GM21515 (cell line): ENCODE results near the gene CD320.

Experiments used
- ATAC-seq: cut with Tn5 transposase; IDR thresholded peaks from one replicate; pipeline ENCODE4 v1.9.1; 2021; ENCODE audit not compliant: unreplicated experiment

CD320 gene

DNA sequence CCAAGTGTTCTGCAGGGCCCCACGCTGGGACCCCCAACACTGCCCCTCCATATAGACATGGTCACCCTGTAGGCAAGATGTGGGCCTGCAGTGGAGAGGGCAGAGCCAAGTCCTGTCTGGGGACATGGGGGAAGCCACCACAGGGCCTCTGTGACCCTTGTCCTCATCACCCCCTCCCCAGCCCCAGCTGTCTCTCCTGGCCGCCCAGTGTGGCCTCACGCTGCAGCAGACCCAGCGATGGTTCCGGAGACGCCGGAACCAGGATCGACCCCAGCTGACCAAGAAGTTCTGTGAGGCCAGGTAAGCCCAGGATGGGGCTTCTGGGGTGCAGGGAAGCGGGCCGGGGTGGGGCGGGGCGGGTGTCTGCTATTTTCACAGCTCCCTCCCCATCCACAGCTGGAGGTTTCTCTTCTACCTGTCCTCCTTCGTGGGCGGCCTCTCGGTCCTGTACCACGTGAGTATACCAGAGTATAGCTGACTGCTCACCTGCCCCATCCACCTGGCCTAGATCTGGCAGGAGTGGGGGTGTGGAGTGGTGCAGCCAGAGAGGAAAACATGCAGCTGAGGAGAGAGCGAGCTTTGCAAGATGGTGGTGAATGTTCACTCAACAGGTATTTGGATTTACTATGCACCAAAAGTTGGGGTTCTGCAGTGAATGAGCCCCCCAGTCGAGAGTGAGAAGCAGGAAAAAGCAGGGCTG is 52.6 kb downstream of the CD320 start:
- no peak for ATAC-seq

DNA sequence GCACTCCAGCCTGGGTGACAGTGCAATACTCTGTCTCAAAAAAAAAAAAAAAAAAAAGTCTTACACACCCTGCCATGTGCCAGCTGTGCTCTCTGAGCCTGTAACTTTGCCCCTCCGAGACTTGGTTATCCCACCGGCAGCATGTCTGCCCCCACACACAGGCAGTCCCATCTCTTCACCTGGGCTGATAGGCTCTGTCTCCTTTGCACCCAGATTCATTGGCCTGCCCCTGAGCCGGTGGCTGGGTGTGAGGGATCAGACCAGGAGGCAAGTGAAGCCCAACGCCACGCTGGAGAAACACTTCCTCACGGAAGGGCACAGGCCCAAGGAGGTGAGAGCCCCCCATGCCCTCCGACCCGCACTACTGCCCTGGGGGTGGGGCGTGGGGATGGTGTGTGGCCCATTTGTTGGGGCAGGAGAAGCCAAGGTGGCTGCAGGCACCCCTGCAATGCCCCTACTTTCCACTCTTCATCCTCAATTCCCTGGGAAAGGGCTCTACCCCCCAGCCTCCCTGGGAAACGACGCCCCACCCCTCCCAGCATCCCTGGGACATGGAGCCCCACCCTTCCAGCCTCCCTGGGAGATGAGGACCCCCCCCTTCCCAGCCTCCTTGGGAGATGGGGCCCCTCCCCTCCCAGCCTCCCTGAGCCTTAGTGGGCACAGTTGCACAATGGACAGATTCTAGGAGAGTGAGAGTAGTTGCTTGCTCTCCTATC is 53.7 kb downstream of the CD320 start:
- no peak for ATAC-seq

DNA sequence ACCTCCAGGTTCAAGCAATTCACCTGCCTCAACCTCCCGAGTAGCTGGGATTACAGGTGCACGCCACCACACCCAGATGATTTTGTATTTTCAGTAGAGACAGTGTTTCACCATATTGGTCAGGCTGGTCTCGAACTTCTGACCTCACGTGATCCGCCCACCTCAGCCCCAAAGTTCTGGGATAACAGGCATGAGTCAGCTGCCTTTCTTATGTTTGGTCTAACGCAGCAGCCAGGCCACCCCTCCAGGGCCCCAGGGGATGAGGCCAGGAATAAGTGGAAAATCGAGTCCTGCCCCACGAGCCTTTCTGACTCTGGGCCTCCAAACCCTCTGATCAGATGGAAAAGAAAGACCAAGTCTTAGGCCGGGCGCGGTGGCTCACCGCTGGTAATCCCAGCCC is 54.5 kb downstream of the CD320 start:
- no peak for ATAC-seq

DNA sequence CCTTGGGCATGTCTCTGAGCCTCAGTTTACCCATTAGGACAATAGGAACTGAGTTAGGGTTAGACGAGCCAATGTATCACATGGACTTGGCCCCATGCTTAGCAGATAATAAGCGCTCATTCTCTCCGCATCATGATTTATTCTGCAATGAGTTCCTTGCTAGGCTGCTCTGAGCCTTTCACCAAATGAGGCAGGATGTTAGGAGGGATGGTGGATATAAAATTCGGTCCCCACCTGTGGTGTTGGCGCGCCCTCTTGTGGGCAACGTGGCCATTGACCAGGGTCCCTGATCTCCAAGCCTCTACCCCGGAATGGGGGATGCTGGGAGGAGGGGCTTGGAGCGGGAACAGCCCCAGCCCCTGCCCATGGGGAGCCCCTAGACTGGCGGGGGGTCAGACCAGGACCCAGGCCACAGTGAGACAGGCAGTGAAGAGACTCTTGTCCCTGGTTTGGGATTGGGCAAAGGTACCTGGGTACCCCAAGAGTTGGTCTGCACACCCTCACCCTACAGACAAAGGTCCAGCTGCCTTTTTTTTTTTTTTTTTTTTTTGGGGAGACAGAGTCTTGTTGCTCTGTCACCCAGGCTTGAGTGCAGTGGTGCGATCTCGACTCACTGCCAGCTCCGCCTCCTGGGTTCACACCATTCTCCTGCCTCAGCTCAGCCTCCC is 55.1 kb downstream of the CD320 start:
- ATAC-seq, result no peak
